ENCODE measurements around the gene COL6A3.
"Not testable (repeated sequence)": the region's sequence is repeated elsewhere in the genome, so short reads cannot be mapped to it uniquely, and the experiment has no call there.

The COL6A3 gene

DNA sequence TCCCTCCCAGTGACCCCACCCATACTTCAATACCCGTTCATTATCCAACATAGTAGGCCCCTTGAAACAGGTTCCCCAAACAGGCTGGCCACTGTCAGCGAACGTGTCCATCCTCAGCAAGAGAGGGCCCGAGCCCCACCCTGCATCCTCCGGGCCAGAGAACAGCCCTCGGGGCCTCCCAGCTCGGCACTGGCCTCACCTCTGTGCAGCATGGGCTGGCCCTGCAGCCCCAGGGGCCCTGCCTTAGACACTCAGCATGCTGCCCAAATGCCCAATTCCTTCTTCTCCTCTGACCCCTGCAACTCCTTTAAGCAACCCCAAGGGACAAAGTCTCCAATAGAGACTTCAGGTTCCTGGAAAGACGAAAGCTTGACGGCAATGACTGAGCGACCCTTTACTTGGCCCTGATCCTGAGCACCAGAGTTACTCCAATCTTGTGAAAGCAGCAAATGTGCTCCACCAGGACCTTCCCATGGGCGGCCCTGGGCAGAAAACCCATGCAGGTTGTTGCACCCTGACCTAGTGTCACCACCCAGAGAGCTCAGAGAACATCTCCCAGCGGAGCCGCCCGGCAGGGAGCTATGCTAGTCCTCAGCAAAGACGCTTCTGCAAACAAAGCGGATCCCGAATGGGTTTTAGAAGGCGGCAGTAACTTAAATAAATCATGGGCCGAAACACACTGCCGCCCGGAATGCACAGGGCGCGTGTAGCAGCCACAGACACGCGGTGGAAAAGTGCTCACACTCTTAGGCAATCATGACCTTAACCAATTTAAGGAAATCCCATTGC lies 782 bp downstream of the COL6A3 start:
- no peak for DNase-seq (ENCODE audit: low read depth)

DNA sequence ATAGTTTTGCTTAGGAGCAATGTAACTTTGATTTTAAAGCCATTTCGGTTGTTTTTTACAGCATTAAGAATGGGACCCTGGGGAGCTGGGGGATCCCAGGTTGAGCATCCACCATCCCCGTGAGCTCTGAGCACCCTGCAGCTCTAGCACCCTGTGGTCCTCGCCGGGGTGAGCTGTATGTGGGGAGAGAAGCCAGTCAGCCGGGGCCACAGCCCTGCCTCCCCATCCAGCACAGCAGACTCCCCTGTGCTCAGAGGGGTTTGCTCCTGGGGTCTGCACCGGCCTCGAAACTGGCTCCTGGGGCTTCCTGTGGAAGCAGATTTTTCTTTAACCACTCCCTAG lies 1.3 kb downstream of the COL6A3 start:
- no peak for DNase-seq (ENCODE audit: low read depth)

DNA sequence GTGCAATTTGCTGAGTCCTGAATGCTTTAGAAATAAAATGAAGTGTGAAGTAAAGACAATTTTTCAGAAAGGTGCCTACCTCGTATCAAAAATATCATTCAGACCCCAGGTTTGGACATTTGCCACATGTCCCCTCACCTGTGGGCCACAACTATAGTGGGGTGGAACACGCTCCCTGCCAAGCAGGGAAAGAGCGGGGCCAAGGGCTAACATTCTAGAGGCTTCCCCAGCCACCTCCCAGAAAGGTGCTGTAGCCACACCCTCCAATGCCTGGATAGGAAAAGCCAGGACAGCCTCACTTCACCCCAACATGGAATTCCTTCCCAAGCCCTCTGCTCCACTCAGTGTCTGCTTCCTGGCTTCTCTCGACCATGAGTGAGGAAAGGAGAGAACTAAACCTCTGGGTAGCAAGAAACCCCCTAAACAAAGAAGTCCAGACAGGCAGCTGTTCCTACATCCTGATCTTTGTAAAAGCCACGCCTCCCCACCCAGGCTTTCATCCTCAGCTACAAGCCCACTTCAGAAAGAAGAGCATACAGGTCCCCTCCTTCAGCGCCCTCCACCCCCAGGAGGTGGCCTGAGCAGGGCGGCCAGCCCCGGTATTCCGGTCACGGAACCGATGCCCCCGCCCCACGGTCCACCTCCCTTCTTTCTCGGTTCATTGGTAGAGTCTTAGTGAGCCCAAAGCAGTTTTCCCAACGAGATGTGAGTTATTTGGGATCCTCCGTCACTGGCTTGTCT lies 2.1 kb downstream of the COL6A3 start:
- no peak for DNase-seq (ENCODE audit: low read depth)

DNA sequence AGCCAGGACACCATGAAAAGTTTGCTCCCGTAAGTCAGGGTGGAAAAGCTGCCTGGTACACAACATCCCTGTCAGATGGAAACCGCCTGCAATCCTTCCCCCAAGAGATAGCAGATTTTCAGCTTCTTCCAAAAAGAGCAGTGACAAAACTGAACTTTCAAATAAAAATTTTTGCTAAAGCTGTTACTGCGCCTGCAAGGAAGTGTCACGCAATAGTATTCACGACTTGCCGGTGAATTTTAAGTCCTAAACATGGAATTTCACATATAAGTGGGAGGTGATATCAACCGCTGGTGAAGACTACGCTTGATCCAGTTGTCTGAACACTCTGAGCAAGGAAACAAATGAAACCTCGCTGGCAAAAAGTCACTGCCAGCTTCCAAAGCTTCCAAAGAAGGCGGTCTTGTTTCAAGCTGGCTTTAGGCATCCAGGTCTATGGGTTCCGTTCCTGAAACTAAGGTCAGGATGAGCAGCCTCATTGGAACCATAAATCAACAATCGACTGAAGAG lies 2.8 kb downstream of the COL6A3 start:
- DNase-seq (ENCODE audit: low read depth): no peak

DNA sequence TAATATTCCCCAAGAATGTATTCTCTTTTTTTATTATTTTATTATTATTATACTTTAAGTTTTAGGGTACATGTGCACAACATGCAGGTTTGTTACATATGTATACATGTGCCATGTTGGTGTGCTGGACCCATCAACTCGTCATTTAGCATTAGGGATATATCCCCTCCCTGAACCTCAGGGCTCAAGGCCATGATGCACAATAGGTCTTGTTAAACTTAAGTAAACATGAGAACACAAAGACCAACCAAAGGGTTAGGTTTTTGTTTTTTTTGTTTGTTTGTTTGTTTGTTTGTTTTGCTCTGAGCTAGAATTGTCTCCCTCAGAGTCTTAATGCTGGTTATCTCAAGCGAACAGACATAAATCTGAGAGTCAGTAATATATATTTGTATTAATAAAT lies 4.7 kb downstream of the COL6A3 start:
- not testable (repeated sequence) for DNase-seq (ENCODE audit: low read depth)

DNA sequence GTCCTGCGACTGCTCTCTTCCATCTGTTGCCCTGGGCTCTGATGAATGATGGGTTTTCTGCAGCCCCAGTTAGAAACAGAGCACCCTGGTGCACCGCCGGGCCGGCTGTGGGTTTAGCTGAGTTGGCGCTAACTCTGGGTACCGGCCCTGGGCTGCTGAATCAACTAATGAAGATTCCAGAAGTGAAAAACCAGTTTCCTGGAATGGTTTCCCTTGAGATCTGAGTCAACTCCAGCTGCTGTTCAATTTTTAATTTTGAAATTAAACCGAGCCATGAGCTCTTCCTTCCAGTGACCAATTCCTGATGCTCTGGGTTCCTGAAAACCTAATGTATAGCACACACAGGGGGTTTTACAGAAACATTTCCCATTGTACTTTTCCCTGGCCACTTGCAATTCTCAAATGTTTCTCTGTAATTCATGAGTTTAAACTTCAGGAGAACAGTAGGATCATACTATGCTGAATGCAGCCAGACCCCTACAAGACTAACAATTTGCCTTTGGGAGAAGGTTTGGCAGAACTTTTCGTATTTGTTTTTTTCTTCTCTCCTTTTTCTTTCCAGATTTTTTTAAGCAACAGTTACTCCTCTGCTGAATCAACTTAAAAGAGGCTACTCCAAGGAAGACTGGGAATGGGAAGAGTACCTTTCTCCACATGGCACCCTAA lies 5.5 kb downstream of the COL6A3 start:
- no peak for DNase-seq (ENCODE audit: low read depth)

DNA sequence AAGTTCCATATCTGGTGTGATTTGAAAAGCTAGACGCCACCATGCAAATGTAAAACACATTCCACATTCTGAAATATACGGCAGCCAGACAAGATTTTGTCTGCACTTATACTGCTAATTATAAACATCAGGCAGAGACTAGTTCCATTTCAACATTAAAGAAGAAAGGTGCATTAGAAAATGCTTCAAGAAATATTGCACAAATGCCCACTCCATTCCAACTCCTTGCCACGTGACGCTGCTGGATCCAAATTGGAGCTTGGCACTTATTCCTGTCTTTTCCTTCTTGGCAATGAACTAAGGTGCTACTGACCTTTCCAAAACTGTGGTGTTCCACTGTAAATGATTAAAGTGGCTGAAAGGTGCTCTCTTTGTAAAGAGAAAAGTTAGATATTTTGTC lies 6.3 kb downstream of the COL6A3 start:
- DNase-seq (ENCODE audit: low read depth): no peak

DNA sequence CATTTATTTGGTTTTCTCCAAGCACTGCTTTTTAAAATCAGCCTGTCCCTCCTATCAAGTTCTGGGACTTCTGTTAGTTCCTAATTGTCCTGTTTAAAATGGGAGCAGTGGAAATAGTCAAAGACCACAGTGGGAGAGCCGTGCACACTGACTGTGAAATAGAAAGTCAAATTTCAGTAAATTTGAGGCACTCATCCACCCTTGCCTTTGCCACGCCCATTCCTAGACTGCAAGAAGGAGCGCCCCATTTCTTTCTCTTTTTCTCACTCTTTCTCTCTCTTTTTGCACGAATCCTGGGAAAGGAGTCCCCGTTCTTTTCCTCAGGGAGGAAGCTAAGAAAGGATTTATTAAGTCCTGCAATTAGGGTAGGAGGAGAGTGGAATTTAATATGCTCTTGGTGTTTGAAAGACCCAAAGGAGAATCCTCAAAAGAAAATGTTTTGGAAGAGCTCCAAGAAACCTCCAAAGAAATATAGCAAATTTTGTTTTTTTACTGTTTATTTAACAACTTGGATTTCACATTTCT lies 7.5 kb downstream of the COL6A3 start:
- no peak for DNase-seq (ENCODE audit: low read depth)

DNA sequence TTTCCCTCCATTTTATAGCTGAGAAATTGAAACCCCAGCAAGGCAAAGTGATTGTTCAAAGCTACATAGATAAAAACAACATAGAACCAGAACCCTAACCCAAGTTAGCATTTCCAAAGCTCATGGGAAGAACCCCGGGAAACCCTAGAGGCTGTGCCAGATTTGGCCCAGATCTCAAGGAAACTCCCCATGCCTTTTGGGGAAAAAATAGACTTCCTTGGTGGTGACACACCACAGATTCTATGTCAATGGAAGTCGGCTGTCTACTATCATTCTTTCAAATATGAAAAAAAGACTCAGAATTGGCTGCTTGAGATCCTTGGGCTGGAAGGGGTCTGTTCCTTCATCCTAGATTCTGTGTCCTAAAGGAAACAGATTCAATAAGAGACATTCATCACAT lies 8.4 kb downstream of the COL6A3 start:
- DNase-seq (ENCODE audit: low read depth): no peak

DNA sequence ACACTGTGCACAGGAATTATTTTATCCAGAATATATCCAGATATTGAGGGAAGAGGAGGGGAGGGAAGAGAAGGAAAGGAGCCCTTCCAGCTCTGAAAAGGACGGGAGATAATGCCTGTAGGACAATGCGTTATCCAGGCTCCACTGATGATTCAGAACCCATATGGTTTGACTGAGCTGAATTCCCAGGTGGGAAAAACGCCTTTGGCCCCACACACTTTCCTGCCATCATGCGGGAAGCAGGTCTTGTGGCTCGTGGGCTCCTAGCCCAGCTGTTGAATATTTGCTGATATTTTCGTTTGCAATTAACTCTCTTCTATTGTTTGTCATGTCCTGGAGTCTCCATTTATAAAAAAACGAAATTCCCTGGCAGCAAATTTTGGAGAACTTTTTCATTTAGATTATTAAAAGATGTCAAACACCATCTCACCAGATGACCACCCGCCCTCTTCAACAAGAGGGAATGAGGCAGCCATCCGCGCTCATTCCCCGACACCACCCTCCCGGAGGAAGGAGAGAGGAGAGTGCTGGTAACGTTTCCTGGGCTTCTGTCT lies 8.9 kb downstream of the COL6A3 start:
- DNase-seq (ENCODE audit: low read depth): no peak

DNA sequence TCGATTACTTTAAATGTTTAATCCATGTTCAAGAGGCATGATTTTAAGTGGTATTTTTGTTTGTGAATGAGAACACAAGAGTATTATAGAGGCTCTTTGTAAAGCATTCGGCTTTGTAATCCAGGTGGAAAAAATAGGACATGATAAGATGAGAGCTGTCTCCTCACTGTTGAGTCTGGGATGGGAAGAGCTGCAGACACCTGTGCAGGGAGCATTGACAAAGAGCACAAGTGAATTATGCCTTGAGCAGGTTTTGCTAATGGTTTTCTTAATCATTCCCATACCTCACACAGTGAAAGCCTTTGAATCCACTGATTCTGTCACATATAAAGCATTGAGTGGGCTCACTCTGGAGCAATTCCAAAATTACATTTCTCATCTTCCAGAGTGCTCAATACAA lies 9.6 kb downstream of the COL6A3 start:
- DNase-seq (ENCODE audit: low read depth): no peak

DNA sequence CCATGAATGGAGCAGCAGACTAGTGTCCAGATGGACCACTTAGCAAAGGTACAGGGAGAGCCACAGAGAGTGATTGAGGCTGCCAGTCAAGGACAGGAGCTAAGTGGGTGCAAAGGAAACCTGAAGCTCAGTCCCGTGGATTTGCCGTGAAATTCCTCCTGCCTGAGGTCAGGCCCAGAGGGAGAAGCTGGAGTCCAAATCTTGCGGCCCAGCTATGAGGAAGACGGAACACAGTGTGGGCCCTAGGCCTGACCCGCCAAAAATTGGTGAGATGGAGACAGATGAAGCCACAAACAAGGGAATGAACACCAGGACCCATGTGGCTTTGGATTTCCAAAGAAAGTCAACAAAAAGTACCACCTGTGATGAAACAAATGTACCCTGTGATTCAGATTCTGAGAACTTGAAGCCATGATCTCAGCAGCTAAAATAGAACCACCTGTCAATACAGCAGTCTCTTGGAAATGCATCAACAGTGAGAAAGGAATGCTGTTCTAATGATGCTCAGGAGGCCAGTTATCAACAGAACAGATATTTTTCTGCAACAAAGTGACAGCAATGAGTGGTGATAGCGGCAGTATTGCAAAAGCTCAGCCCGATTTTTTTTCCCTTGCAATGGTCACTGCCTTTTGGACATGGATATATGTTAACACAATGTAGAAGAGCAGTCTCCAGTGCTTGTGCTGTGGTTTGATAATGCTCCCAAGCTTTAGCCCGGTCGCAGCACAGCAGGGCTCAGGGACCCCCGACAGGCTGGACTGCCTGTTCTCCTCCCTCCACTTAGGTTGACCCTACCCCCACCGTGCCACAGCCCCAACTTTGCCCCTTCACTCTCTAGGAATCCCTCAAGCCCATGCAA lies 10.7 kb downstream of the COL6A3 start:
- DNase-seq (ENCODE audit: low read depth): no peak

DNA sequence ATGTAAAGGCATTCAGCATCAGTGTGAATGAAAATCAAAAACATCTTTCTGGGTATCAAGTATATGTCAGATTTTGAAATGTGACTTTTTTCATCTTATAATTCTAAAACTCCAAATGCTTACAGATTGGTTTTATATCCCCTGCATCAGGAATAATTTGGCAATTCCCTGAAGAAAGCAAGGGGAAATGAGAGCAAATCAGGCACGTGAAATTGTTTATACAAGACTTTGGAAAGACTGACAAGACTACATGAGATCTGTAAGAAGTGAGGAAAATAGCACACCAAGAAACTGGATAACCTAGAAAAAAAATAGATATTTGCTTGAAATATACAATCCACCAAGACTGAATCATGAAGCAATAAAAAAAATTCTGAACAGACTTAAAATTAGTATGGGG lies 13.8 kb downstream of the COL6A3 start:
- no peak for DNase-seq (ENCODE audit: low read depth)

DNA sequence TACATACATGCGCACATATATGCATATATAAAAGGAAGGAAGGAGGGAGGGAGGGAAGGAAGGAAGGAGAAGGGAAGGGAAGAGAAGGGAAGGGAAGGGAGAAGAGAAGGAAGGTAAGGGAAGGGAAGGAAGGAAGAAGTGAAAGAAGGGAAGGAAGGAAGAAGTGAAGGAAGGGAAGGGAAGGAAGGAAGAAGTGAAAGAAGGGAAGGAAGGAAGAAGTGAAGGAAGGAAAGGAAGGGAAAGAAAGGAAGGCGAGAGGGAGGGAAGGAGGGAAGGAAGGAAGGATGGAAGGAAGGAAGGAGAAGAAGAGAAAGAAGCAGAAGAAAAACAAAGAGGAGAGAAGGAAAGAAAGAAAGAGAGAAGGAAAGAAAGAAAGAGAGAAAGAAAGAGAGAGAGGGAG lies 16.9 kb downstream of the COL6A3 start:
- DNase-seq (ENCODE audit: low read depth): no peak

DNA sequence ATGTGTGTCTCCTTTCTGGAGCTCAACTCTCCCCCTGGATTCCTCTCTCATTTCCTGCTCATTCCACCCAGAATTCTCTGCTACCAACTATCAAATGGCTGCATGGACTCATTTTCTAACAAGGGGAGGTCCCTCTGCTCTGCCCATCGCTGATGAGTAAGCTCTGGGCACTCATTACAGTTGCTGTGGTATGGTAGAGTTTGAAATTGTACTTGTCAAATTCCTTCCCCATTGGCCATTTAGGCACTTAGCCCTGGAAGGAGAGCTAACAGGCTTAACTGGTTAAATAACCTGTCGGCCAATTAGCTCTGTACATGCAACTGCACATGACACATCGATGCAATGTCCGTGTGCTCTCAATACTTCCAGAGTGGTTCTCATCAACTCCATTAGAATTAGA lies 20.4 kb downstream of the COL6A3 start:
- DNase-seq (ENCODE audit: low read depth): no peak

DNA sequence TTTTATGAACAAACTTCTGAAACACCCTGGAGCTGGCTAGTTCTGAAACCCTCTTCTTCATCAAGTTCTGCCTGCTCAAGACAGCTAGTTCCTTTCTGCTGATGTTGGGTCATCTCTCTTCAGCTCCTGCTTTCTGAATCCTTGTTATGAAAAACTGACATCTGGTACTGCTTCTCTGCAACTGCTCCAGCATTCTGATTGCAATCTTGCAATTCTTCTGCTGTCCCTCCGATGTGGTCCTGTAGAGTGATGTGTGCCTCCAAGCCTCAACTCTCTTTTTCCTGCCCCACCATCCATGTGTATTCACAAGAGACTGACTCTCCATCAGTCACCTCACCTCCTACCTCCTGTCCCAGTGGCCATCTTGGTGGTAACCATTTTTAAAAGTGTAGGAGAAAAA lies 21.8 kb downstream of the COL6A3 start:
- no peak for DNase-seq (ENCODE audit: low read depth)

DNA sequence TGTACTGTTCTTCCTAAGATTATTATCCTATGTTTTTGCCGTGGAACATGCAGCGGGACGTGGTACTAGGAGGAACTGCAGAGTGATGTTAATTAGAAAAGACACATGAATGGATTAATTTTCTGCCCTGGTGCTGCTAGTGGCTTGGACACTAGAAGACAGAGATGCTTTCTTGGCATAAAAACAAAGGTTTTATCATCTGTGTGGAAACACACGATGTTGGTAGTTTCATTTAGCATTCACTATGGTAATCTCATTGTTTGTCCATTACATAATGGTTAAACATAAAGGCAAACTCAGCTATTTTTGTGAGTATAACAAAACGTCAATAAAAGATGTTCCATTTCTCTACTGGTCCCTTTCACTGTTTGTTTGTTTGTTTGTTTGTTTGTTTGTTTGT lies 22.8 kb downstream of the COL6A3 start:
- DNase-seq (ENCODE audit: low read depth): no peak

DNA sequence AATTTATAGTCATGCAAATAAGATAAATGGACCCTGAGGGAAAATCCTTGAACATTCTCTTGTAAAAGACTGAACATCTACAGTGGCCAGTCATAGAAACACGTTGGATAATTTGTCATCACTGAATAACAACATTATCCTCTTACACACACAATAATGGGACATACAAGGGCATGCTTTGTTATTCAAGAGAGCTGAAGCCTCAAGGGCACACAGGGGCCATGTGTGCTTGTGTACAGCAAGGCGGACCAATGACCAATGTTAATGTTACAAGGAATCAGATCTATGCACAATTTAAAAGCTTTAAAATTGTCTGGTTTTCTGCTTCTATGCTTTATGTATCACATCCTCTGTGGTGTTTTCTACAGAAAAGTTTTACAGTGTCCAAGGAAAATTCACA lies 23.7 kb downstream of the COL6A3 start:
- no peak for DNase-seq (ENCODE audit: low read depth)

DNA sequence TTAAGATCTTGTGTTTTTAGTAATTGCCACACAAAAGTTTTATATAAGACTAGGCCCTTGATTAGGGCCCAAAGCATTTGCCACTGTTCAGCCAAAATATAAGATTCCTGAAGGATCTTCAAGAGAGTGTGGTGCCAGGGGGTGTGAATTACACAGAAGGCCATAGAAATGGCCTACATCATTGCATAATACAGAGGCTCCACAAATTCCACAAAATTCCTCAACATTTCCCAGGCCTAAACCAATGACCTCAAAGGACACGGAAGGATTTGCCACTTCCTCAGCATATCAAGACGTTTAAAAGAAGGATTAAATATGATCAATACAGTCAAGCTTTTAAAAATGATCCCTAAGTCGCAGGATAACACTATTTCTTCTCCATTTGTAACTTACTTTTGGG lies 24.1 kb downstream of the COL6A3 start:
- no peak for DNase-seq (ENCODE audit: low read depth)

DNA sequence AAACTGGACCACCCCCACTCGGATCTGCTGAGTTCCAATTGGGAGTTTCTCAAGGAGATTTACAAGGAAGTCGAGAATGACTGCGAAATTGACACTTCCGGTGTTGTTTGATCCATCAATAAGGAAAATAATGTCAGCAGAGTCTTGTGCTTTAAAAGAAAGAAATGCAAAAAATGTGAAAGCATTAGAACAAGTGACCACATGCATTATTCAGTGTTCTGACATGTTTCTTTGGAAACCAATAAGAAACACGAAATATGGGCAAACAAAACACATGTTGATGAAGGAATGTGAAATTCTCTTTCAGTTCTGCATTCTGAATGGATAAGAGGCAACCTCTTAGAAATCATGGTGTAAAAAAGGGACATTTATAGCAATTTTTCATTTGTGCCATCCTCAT lies 25.9 kb downstream of the COL6A3 start:
- no peak for DNase-seq (ENCODE audit: low read depth)

DNA sequence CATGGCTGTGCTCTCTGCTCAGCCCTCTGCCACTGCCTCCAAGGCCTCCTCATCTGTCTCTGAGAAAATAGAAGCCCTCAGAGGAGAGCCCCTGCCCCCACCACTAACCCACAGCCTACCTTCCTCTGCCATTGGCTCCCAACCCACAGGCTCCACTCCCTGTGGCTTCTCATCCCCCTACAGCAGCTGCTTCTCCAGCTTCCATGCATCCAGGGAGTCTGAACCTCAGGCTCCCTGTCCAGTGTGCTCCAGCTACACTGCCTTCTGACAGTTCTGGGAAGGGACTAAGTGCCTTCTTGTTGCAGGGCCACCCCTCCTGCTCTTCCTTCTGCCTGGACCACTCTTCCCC lies 29.3 kb downstream of the COL6A3 start:
- no peak for DNase-seq (ENCODE audit: low read depth)

Measured in activated T-helper 9 cell treated with anti-CD3 and anti-CD28 coated beads, Interleukin-2, amount 50 U/mL, for 16 hours (primary cell).